Panc1 (cell line): ENCODE measurements around the gene CD300A. TPM values are rescaled to one million over a fixed set of nuclear protein-coding genes. Genes with fewer than 3 reads are reported as not detected.

Experiments used
- ATAC-seq: fragments of 200-7000 bp; cut with Tn5 transposase; 2 replicates; pipeline ENCODE4 v1.9.1; 2020; ENCODE audit warnings: mild to moderate bottlenecking, moderate library complexity
- BruUV-seq: library from RNA; stranded (reverse); fragments of 400-500 nt; replicated peaks from 2 replicates; lab custom pipeline; 2021; lab: Mats Ljungman, UMichigan
- CTCF ChIA-PET: fragments of 300-600 bp; sonication (Branson Sonifier 250); formaldehyde crosslinking; loops from one replicate; lab custom pipeline; 2022; ENCODE audit warnings: antibody characterized with exemption; lab: Charles Lee
- POLR2A ChIA-PET: fragments of 300-600 bp; sonication (Branson Sonifier 250); formaldehyde crosslinking; loops from one replicate; lab custom pipeline; 2022; ENCODE audit warnings: antibody characterized with exemption; lab: Charles Lee
- DNase-seq: peaks from one replicate; pipeline ENCODE4 v3.0.0-alpha.2; 2010; ENCODE audit warnings: low read depth, low spot score
- H3K27ac ChIP-seq: 2 replicates; pipeline ENCODE4 v1.5.1; 2011; ENCODE audit warnings: mild to moderate bottlenecking, low read length, inconsistent platforms
- H3K27me3 ChIP-seq: fragments of 200-500 bp; sonication (Bioruptor generic); 2 replicates; pipeline ENCODE4 v1.6.0; 2014; ENCODE audit warnings: low read length, inconsistent platforms; ENCODE audit not compliant: control insufficient read depth, insufficient read depth
- H3K36me3 ChIP-seq: fragments of 200-500 bp; sonication (Bioruptor generic); 2 replicates; pipeline ENCODE4 v1.5.1; 2014; ENCODE audit warnings: inconsistent platforms, mild to moderate bottlenecking, low read length, moderate library complexity; ENCODE audit not compliant: control insufficient read depth, insufficient read depth
- H3K4me1 ChIP-seq: 2 replicates; pipeline ENCODE4 v1.5.1; 2011; ENCODE audit warnings: inconsistent platforms, mild to moderate bottlenecking, low read length, moderate library complexity; ENCODE audit not compliant: control insufficient read depth, insufficient read depth
- H3K4me3 ChIP-seq, 2 experiments: 2 replicates each; pipeline ENCODE4 v1.5.1; 2011 to 2012; ENCODE audit warnings: low read depth in 2 of 2, low read length in 2 of 2, mild to moderate bottlenecking in 2 of 2, inconsistent platforms in 1 of 2, moderate library complexity in 1 of 2
- H3K9me3 ChIP-seq: fragments of 200-500 bp; sonication (Bioruptor generic); 2 replicates; pipeline ENCODE4 v1.5.1; 2014; ENCODE audit warnings: low read depth, mild to moderate bottlenecking, inconsistent platforms, low read length, moderate library complexity; ENCODE audit not compliant: control insufficient read depth, insufficient read depth
- POLR2AphosphoS5 ChIP-seq: IDR thresholded peaks from 2 replicates; pipeline ENCODE4 v1.6.1; 2012; ENCODE audit warnings: mild to moderate bottlenecking, low read depth, low read length, moderate library complexity
- SIN3A ChIP-seq: IDR thresholded peaks from 2 replicates; pipeline ENCODE4 v1.6.1; 2012; ENCODE audit warnings: low read depth, mild to moderate bottlenecking, low read length, moderate library complexity, borderline replicate concordance; ENCODE audit not compliant: insufficient read depth
- TCF7L2 ChIP-seq: IDR thresholded peaks from 2 replicates; pipeline ENCODE4 v1.6.1; 2011; ENCODE audit warnings: mild to moderate bottlenecking, low read depth, low read length, inconsistent platforms
- in situ Hi-C: cut with HindIII; loops from 2 replicates; pipeline ENCODE4 v1.10.0; 2016; ENCODE audit warnings: low sequenced_read_pairs, low pct_unique_long_range_greater_than_20kb
- intact Hi-C: fragments of 100-400 bp; cut with micrococcal nuclease; formaldehyde crosslinking; loops from one replicate; pipeline ENCODE4 v1.10.0; 2022; ENCODE audit not compliant: unreplicated experiment
- total RNA-seq: library from RNA; stranded (reverse); gene quantifications from one replicate; pipeline ENCODE4 v1.2.1, GENCODE V29; 2021; ENCODE audit not compliant: unreplicated experiment
- TF ChIP-seq, protein P1 (sequence below): fragments of 450-650 bp; IDR thresholded peaks from 2 replicates; pipeline ENCODE4 v1.5.1; 2017; ENCODE audit warnings: mild to moderate bottlenecking
- TF ChIP-seq, protein P2 (sequence below), 2 experiments: IDR thresholded peaks; 2 replicates each; pipeline ENCODE4 v1.6.1; 2011 to 2012; ENCODE audit warnings: low read depth in 2 of 2, control low read depth in 1 of 2, low read length in 1 of 2, mild to moderate bottlenecking in 1 of 2, moderate library complexity in 1 of 2; ENCODE audit not compliant: insufficient read depth in 1 of 2

CD300A gene
- total RNA-seq, 1 experiment from 2014 or later, result 0.21 TPM

DNA sequence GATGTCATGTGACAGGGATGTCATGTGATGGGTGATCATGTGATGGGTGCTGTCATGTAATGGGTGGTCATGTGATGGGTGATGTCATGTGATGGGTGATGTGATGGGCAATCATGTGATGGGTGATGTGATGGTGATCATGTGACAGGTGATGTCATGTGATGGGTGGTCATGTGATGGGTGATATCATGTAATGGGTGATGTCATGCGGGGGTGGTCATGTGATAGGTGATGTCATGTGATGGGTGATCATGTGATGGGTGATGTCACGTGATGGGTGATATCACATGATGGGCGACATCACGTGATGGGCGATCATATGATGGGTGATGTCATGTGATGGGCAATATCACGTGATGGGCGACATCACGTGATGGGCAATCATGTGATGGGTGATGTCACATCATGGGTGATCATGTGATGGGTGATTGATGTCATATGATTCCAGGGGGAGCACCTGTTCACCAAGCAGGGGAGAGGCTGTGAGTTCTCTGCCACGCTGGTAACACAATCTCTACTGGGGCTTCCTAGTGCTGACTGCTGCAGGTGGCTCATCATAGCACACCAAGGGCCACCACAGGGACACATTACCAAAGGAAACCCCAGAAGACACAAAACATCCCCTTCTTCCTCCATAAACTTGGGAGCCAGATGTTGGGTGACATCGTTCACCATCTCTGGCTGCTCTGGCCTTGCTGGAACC is 48.3 kb downstream of the CD300A start:
- CTCF ChIA-PET, result no interaction called here

DNA sequence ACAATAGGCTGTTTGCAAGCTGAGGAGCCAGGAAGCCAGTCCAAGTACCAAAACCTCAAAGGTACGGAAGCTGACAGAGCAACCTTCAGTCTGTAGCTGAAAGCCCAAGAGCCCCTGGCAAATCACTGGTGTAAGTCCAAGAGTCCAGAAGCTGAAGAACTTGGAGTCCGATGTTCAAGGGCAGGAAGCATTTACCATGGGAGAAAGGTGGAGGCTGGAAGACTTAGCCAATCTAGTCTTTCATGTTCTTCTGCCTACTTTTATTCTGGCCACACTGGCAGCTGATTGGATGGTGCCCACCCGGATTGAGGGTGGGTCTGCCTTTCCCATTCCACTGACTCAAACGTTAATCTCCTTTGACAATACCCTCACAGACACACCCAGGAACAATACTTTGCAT is 49.5 kb downstream of the CD300A start:
- DNase-seq (no peak), ATAC-seq (no peak)
- ChIA-PET POLR2A (no interaction called here), CTCF (interaction anchor here (0.7 kb wide), 1 partner anchor 13 kb away, joined by 3 read pairs; no protein-coding TSS in a partner anchor)
- no peaks in the 10 kb centered on the region for H3K36me3 ChIP-seq
- TF ChIP-seq, protein P1, sequence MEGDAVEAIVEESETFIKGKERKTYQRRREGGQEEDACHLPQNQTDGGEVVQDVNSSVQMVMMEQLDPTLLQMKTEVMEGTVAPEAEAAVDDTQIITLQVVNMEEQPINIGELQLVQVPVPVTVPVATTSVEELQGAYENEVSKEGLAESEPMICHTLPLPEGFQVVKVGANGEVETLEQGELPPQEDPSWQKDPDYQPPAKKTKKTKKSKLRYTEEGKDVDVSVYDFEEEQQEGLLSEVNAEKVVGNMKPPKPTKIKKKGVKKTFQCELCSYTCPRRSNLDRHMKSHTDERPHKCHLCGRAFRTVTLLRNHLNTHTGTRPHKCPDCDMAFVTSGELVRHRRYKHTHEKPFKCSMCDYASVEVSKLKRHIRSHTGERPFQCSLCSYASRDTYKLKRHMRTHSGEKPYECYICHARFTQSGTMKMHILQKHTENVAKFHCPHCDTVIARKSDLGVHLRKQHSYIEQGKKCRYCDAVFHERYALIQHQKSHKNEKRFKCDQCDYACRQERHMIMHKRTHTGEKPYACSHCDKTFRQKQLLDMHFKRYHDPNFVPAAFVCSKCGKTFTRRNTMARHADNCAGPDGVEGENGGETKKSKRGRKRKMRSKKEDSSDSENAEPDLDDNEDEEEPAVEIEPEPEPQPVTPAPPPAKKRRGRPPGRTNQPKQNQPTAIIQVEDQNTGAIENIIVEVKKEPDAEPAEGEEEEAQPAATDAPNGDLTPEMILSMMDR, result no peak
- TF ChIP-seq SIN3A, result no peak
- no peak for TF ChIP-seq TCF7L2
- TF ChIP-seq, protein P2, sequence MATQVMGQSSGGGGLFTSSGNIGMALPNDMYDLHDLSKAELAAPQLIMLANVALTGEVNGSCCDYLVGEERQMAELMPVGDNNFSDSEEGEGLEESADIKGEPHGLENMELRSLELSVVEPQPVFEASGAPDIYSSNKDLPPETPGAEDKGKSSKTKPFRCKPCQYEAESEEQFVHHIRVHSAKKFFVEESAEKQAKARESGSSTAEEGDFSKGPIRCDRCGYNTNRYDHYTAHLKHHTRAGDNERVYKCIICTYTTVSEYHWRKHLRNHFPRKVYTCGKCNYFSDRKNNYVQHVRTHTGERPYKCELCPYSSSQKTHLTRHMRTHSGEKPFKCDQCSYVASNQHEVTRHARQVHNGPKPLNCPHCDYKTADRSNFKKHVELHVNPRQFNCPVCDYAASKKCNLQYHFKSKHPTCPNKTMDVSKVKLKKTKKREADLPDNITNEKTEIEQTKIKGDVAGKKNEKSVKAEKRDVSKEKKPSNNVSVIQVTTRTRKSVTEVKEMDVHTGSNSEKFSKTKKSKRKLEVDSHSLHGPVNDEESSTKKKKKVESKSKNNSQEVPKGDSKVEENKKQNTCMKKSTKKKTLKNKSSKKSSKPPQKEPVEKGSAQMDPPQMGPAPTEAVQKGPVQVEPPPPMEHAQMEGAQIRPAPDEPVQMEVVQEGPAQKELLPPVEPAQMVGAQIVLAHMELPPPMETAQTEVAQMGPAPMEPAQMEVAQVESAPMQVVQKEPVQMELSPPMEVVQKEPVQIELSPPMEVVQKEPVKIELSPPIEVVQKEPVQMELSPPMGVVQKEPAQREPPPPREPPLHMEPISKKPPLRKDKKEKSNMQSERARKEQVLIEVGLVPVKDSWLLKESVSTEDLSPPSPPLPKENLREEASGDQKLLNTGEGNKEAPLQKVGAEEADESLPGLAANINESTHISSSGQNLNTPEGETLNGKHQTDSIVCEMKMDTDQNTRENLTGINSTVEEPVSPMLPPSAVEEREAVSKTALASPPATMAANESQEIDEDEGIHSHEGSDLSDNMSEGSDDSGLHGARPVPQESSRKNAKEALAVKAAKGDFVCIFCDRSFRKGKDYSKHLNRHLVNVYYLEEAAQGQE (IDR thresholded peaks at IDR 0.05; ENCODE audit: insufficient read depth in 1 of 2, low read depth in 2 of 2, low read length in 1 of 2), result no peak
- H3K27ac ChIP-seq, result no peak overlapping the region
- intact Hi-C loops, result no loop called here
- H3K4me3 ChIP-seq, result no peak overlapping the region
- peaks cover 6% of the 10 kb centered on the region; the same call in 1 of the 2 replicates for H3K9me3 ChIP-seq
- H3K27me3 ChIP-seq, result peaks cover 4% of the 10 kb centered on the region
- H3K4me1 ChIP-seq, result no peaks in the 10 kb centered on the region
- BruUV-seq, result no TSS peak
- in situ Hi-C loops, result no loop called here

More for the DNA sequence above, 48.3 kb downstream of the CD300A start:
- H3K4me1 ChIP-seq, result no peaks in the 10 kb centered on the region
- DNase-seq (no peak), ATAC-seq (peak; percentile 60; the same call in 1 of the 2 replicates)
- H3K36me3 ChIP-seq, result no peaks in the 10 kb centered on the region
- TF ChIP-seq POLR2AphosphoS5, result no peak
- in situ Hi-C loops, result no loop called here
- POLR2A ChIA-PET, result no interaction called here
- H3K4me3 ChIP-seq, result no peak overlapping the region
- H3K27ac ChIP-seq, result no peak overlapping the region
- H3K9me3 ChIP-seq, result peaks cover 6% of the 10 kb centered on the region; the same call in 1 of the 2 replicates
- peaks cover 5% of the 10 kb centered on the region for H3K27me3 ChIP-seq
- intact Hi-C loops, result no loop called here
- BruUV-seq, result no TSS peak
